Gastrocnemius medialis (tissue), 4 donors: ENCODE measurements around the gene LILRA2.
"Not testable (repeated sequence)": the region's sequence is repeated elsewhere in the genome, so short reads cannot be mapped to it uniquely, and the experiment has no call there.

Source experiments
- CTCF ChIP-seq, 5 experiments: fragments of 450-650 bp in 3 of 5; fragments of 200-600 bp in 2 of 5; sonication (generic) in 2 of 5; IDR thresholded peaks in 4 of 5; conservative IDR thresholded peaks in 1 of 5; 1 replicate in 4 of 5; 2 replicates in 1 of 5; pipeline ENCODE4 v1.5.1; 2016 to 2019; ENCODE audit warnings: antibody characterized with exemption in 5 of 5, mild to moderate bottlenecking in 3 of 5, moderate library complexity in 3 of 5
- POLR2A ChIP-seq, 2 donors: fragments of 450-650 bp; IDR thresholded peaks; one replicate each; pipeline ENCODE4 v1.6.1; 2017; ENCODE audit warnings: antibody characterized with exemption in 2 of 2, mild to moderate bottlenecking in 2 of 2, moderate library complexity in 2 of 2

- TF ChIP-seq POLR2A (IDR thresholded peaks at IDR 0.05); CTCF (IDR thresholded peaks at IDR 0.05 in 4 of 5, conservative IDR thresholded peaks at IDR 0.05 in 1 of 5): not testable (repeated sequence)
Observed at GRCh38 chr19:54593445-54593844, 19.9 kb downstream of the LILRA2 start, which contains the start of gene LILRA1.
